Peyer's patch (tissue), 4 donors: ENCODE data around the gene NPTX2. TPM values are rescaled to one million over a fixed set of nuclear protein-coding genes. Genes with fewer than 3 reads are reported as not detected.
A peak's percentile ranks its signal among the peaks of the same experiment; 100 is the strongest.

Experiments used
- DNase-seq, 3 donors: peaks; one replicate each; pipeline ENCODE4 v3.0.0-alpha.2; 2017 to 2019
- H3K27ac ChIP-seq, 4 donors: fragments of 200-600 bp; sonication (generic); one replicate each; pipeline ENCODE4 v1.5.1; 2016 to 2019
- H3K27me3 ChIP-seq, 2 donors: fragments of 200-600 bp; sonication (generic); one replicate each; pipeline ENCODE4 v1.5.1; 2019
- H3K36me3 ChIP-seq, 3 donors: fragments of 200-600 bp; sonication (generic); one replicate each; pipeline ENCODE4 v1.5.1; 2016 to 2019
- H3K4me1 ChIP-seq, 4 donors: fragments of 200-600 bp; sonication (generic); one replicate each; pipeline ENCODE4 v1.5.1; 2016 to 2019
- H3K4me3 ChIP-seq, 4 donors: fragments of 200-600 bp; sonication (generic); 1 replicate in 3 of 4; 2 replicates in 1 of 4; pipeline ENCODE4 v1.5.1; 2016 to 2019; ENCODE audit warnings: mild to moderate bottlenecking in 1 of 4
- H3K9me3 ChIP-seq, 4 donors: fragments of 200-600 bp; sonication (generic); one replicate each; pipeline ENCODE4 v1.5.1; 2016 to 2019; ENCODE audit warnings: mild to moderate bottlenecking in 1 of 4
- POLR2A ChIP-seq, 2 donors: fragments of 450-650 bp; IDR thresholded peaks; one replicate each; pipeline ENCODE4 v1.5.1; 2017; ENCODE audit warnings: antibody characterized with exemption in 2 of 2, mild to moderate bottlenecking in 2 of 2, moderate library complexity in 2 of 2
- total RNA-seq, 4 donors: library from RNA; depleted of rRNA; stranded (reverse); fragments of >200 nt; gene quantifications; one replicate each; pipeline ENCODE4 v1.1.0, GENCODE V29; 2016
- TF ChIP-seq, protein P1 (sequence below), 6 experiments: fragments of 450-650 bp in 4 of 6; fragments of 200-600 bp in 2 of 6; sonication (generic) in 1 of 6; IDR thresholded peaks; one replicate each; pipeline ENCODE4 v1.5.1; 2017 to 2019; ENCODE audit warnings: antibody characterized with exemption in 6 of 6, mild to moderate bottlenecking in 3 of 6, moderate library complexity in 1 of 6

The NPTX2 gene
- total RNA-seq, 4 donors from 2014 or later: 0.94 to 4.2 (median 3.9) TPM

GRCh38 chr7:98619450-98620321 lies 2.6 kb downstream of the NPTX2 start:
- no peaks in the 10 kb centered on the region for H3K9me3 ChIP-seq
- no peak overlapping the region for H3K27ac ChIP-seq
- peaks cover 0 to 26% (median 0%) of the 10 kb centered on the region in 4 donors for H3K4me1 ChIP-seq
- peak overlapping the region in 2 of 4 donors; percentile 23 to 24 for H3K4me3 ChIP-seq
- no peaks in the 10 kb centered on the region for H3K36me3 ChIP-seq
- H3K27me3 ChIP-seq: peaks cover 0 to 27% of the 10 kb centered on the region in 2 donors
- no peak for TF ChIP-seq POLR2A (IDR thresholded peaks at IDR 0.05)
- TF ChIP-seq, protein P1, sequence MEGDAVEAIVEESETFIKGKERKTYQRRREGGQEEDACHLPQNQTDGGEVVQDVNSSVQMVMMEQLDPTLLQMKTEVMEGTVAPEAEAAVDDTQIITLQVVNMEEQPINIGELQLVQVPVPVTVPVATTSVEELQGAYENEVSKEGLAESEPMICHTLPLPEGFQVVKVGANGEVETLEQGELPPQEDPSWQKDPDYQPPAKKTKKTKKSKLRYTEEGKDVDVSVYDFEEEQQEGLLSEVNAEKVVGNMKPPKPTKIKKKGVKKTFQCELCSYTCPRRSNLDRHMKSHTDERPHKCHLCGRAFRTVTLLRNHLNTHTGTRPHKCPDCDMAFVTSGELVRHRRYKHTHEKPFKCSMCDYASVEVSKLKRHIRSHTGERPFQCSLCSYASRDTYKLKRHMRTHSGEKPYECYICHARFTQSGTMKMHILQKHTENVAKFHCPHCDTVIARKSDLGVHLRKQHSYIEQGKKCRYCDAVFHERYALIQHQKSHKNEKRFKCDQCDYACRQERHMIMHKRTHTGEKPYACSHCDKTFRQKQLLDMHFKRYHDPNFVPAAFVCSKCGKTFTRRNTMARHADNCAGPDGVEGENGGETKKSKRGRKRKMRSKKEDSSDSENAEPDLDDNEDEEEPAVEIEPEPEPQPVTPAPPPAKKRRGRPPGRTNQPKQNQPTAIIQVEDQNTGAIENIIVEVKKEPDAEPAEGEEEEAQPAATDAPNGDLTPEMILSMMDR (IDR thresholded peaks at IDR 0.05): no peak
- no peak for DNase-seq

DNA sequence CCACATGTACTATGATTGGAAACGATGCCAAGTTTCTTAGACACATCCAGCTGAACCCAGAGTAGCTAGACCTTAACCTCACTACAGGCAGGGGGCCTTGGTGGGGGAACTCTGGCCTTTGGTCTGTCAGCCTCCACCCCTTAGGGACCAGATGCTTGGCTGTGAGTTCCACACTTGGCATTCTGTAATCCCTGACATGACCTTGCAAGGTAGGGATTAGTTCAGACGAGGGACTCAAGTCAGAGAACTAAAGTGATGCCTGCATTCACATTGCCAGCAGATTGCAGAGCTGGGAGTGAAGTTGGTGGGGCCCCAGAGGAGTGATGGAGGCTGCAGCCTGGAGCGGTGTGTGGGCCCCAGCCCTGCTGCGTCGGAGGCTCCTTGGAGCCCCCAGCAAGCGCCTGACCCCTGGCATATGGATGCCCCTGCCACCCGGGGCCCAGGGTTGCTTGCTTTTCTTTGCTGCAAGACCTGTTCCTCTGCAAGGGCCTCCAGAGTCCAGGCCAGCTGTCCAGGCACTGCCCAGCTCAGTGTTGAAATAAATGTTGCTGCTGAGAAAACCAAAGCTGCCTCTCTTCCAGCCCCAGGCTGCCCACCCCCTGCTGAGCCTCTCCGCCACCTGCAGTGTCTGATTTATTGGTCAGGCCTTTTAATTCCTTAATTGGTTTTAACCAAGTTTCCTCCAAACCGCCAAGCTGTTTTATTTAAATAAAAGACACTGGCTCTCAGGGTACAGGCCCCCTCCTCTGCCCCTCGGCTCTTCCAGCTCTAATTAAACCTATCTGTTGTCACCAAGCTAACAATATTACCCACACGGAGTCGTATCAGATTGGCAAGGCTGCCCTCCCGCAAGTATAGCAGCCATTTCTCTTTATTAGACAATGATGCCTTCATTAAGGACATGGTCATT lies 4.7 kb downstream of the NPTX2 start:
- Histone ChIP-seq H3K9me3 (no peaks in the 10 kb centered on the region), H3K27ac (no peak overlapping the region), H3K27me3 (peaks cover 0 to 22% of the 10 kb centered on the region in 2 donors), H3K4me3 (no peak overlapping the region), H3K4me1 (peaks cover 0 to 21% (median 0%) of the 10 kb centered on the region in 4 donors), H3K36me3 (no peaks in the 10 kb centered on the region)
- TF ChIP-seq, protein P1 (IDR thresholded peaks at IDR 0.05): no peak
- TF ChIP-seq POLR2A (IDR thresholded peaks at IDR 0.05): no peak
- DNase-seq: no peak

- Histone ChIP-seq H3K4me1 (peaks cover 0 to 10% (median 0%) of the 10 kb centered on the region in 4 donors), H3K9me3 (no peaks in the 10 kb centered on the region), H3K4me3 (no peak overlapping the region), H3K27me3 (peaks cover 0 to 14% of the 10 kb centered on the region in 2 donors), H3K27ac (no peak overlapping the region), H3K36me3 (no peaks in the 10 kb centered on the region)
- DNase-seq: no peak
- TF ChIP-seq POLR2A (IDR thresholded peaks at IDR 0.05): no peak
- TF ChIP-seq, protein P1 (IDR thresholded peaks at IDR 0.05): no peak
Observed at GRCh38 chr7:98622926-98623325, 5.8 kb downstream of the NPTX2 start.

GRCh38 chr7:98624846-98625420 lies 7.8 kb downstream of the NPTX2 start:
- no peak for DNase-seq
- Histone ChIP-seq H3K4me3 (no peak overlapping the region), H3K4me1 (peaks cover 0 to under 1% (median 0%) of the 10 kb centered on the region in 4 donors), H3K36me3 (no peaks in the 10 kb centered on the region), H3K27ac (no peak overlapping the region), H3K9me3 (no peaks in the 10 kb centered on the region), H3K27me3 (peaks cover 0 to 3% of the 10 kb centered on the region in 2 donors)
- TF ChIP-seq, protein P1 (IDR thresholded peaks at IDR 0.05): no peak
- no peak for TF ChIP-seq POLR2A (IDR thresholded peaks at IDR 0.05)
